HCT116 (cell line): ENCODE measurements around the gene TMEM59L. TPM values are rescaled to one million over a fixed set of nuclear protein-coding genes. Genes with fewer than 3 reads are reported as not detected.

Experiments
- ATAC-seq: fragments of 200-7000 bp; cut with Tn5 transposase; 2 replicates; pipeline ENCODE4 v1.9.1; 2020; ENCODE audit warnings: mild to moderate bottlenecking, moderate library complexity
- BruUV-seq: library from RNA; stranded (reverse); fragments of 400-500 nt; replicated peaks from 2 replicates; lab custom pipeline; 2021; lab: Mats Ljungman, UMichigan
- CTCF ChIA-PET: fragments of 300-600 bp; sonication (Branson Sonifier 250); formaldehyde crosslinking; loops from one replicate; lab custom pipeline; 2021; ENCODE audit warnings: antibody characterized with exemption; lab: Charles Lee
- POLR2A ChIA-PET: fragments of 300-600, 350-600 bp; sonication (Branson Sonifier 250); formaldehyde crosslinking; loops from one replicate; lab custom pipeline; 2021; ENCODE audit warnings: antibody characterized with exemption; lab: Charles Lee
- RAD21 ChIA-PET, 2 experiments: fragments of 300-600 bp; sonication (Branson Sonifier 250); formaldehyde crosslinking; loops; one replicate each; lab custom pipeline; 2023; ENCODE audit warnings: low total read pairs in 2 of 2; ENCODE audit not compliant: uncharacterized antibody in 2 of 2, unreplicated experiment in 2 of 2, low non-redundant PET in 1 of 2; lab: Charles Lee
- DNase-seq: peaks from one replicate; pipeline ENCODE4 v3.0.0-alpha.2; 2010; ENCODE audit warnings: low read depth, low spot score
- H2AFZ ChIP-seq: fragments of 200-600 bp; shearing (Covaris generic), sonication (generic); 2 replicates; pipeline ENCODE4 v1.6.1; 2017; ENCODE audit warnings: low read depth, mixed run types, mixed read lengths, antibody characterized with exemption, low read length; ENCODE audit not compliant: poor library complexity, severe bottlenecking
- H3K27ac ChIP-seq: 2 replicates; pipeline ENCODE4 v1.5.1; 2012; ENCODE audit warnings: low read depth, low read length
- H3K27me3 ChIP-seq: fragments of 200-600 bp; sonication (generic); 2 replicates; pipeline ENCODE4 v1.6.1; 2016; ENCODE audit warnings: mixed run types, low read length, mixed read lengths; ENCODE audit not compliant: insufficient read depth
- H3K36me3 ChIP-seq, 2 experiments: fragments of 200-500 bp in 1 of 2; fragments of 200-600 bp in 1 of 2; sonication (Bioruptor generic) in 1 of 2; sonication (generic) in 1 of 2; 2 replicates each; pipeline versions ENCODE4 v1.5.1 to v1.6.1; 2014 to 2016; ENCODE audit warnings: low read length in 2 of 2, inconsistent platforms in 1 of 2, mixed read lengths in 1 of 2, mixed run types in 1 of 2; ENCODE audit not compliant: insufficient read depth in 2 of 2, control insufficient read depth in 1 of 2
- H3K4me1 ChIP-seq, 2 experiments: fragments of 200-600 bp in 1 of 2; sonication (generic) in 1 of 2; 2 replicates each; pipeline versions ENCODE4 v1.5.1 to v1.6.1; 2012 to 2017; ENCODE audit warnings: low read length in 2 of 2, inconsistent platforms in 1 of 2, mild to moderate bottlenecking in 1 of 2, mixed read lengths in 1 of 2, mixed run types in 1 of 2, moderate library complexity in 1 of 2; ENCODE audit not compliant: insufficient read depth in 2 of 2, control insufficient read depth in 1 of 2
- H3K4me2 ChIP-seq: fragments of 200-600 bp; sonication (generic); 2 replicates; pipeline ENCODE4 v1.6.1; 2017; ENCODE audit warnings: mixed run types, low read length, mixed read lengths
- H3K4me3 ChIP-seq, 2 experiments: fragments of 200-600 bp in 1 of 2; sonication (generic) in 1 of 2; replicated peaks in 1 of 2; 2 replicates each; pipeline ENCODE4 v1.5.1; 2011 to 2016; ENCODE audit warnings: low read length in 2 of 2, control low read depth in 1 of 2, low read depth in 1 of 2, mild to moderate bottlenecking in 1 of 2, mixed read lengths in 1 of 2, mixed run types in 1 of 2
- H3K79me2 ChIP-seq: fragments of 200-600 bp; sonication (generic); 2 replicates; pipeline ENCODE4 v1.6.1; 2017; ENCODE audit warnings: mild to moderate bottlenecking, mixed run types, low read length, moderate library complexity, mixed read lengths; ENCODE audit not compliant: insufficient read depth
- H3K9ac ChIP-seq: fragments of 200-600 bp; sonication (generic); 2 replicates; pipeline ENCODE4 v1.6.1; 2016; ENCODE audit warnings: low read length, mixed read lengths
- H3K9me2 ChIP-seq: fragments of 200-600 bp; sonication (generic), shearing (Covaris generic); 2 replicates; pipeline ENCODE4 v1.6.1; 2017; ENCODE audit warnings: mixed run types, mild to moderate bottlenecking, moderate library complexity; ENCODE audit not compliant: insufficient read depth
- H3K9me3 ChIP-seq, 2 experiments: fragments of 200-500 bp in 1 of 2; fragments of 200-600 bp in 1 of 2; sonication (Bioruptor generic) in 1 of 2; sonication (generic) in 1 of 2; 2 replicates each; pipeline ENCODE4 v1.6.1; 2014 to 2017; ENCODE audit warnings: low read length in 2 of 2, mixed read lengths in 2 of 2, inconsistent platforms in 1 of 2, low read depth in 1 of 2, mild to moderate bottlenecking in 1 of 2, mixed run types in 1 of 2, moderate library complexity in 1 of 2; ENCODE audit not compliant: control insufficient read depth in 1 of 2, insufficient read depth in 1 of 2
- H4K20me1 ChIP-seq: fragments of 200-600 bp; sonication (generic), shearing (Covaris generic); 2 replicates; pipeline ENCODE4 v1.6.1; 2017; ENCODE audit warnings: mixed run types, mild to moderate bottlenecking, moderate library complexity; ENCODE audit not compliant: insufficient read depth
- CBX3 ChIP-seq: IDR thresholded peaks from 2 replicates; pipeline ENCODE4 v1.6.1; 2012; ENCODE audit warnings: low read depth
- EZH2phosphoT487 ChIP-seq: fragments of 200-600 bp; IDR thresholded peaks from 2 replicates; pipeline ENCODE4 v1.6.1; 2018; ENCODE audit warnings: antibody characterized with exemption, borderline replicate concordance
- JUND ChIP-seq: IDR thresholded peaks from 2 replicates; pipeline ENCODE4 v1.6.1; 2012
- POLR2AphosphoS5 ChIP-seq: IDR thresholded peaks from 2 replicates; pipeline ENCODE4 v1.6.1; 2011; ENCODE audit warnings: mild to moderate bottlenecking, low read depth, low read length, moderate library complexity
- RAD21 ChIP-seq: IDR thresholded peaks from 2 replicates; pipeline ENCODE4 v1.6.1; 2012; ENCODE audit warnings: low read depth, mild to moderate bottlenecking
- SIN3A ChIP-seq: IDR thresholded peaks from 2 replicates; pipeline ENCODE4 v1.6.1; 2012; ENCODE audit warnings: low read depth
- SP1 ChIP-seq: IDR thresholded peaks from 2 replicates; pipeline ENCODE4 v1.6.1; 2012; ENCODE audit warnings: low read depth
- SRF ChIP-seq: IDR thresholded peaks from 2 replicates; pipeline ENCODE4 v1.6.1; 2012; ENCODE audit warnings: low read depth
- TCF7L2 ChIP-seq: IDR thresholded peaks from 2 replicates; pipeline ENCODE4 v1.7.0; 2011; ENCODE audit warnings: borderline replicate concordance, inconsistent platforms; ENCODE audit not compliant: insufficient read depth, insufficient read length; ENCODE audit errors: extremely low read depth
- YY1 ChIP-seq: IDR thresholded peaks from 2 replicates; pipeline ENCODE4 v1.6.1; 2011; ENCODE audit warnings: low read length, low read depth, moderate library complexity, mild to moderate bottlenecking; ENCODE audit not compliant: insufficient replicate concordance; ENCODE audit errors: extremely low read depth
- ZBTB33 ChIP-seq: IDR thresholded peaks from 2 replicates; pipeline ENCODE4 v1.6.1; 2011; ENCODE audit warnings: mild to moderate bottlenecking, low read length, moderate library complexity; ENCODE audit not compliant: insufficient replicate concordance; ENCODE audit errors: extremely low read depth
- intact Hi-C: fragments of 100-400 bp; cut with micrococcal nuclease; formaldehyde crosslinking; loops from 2 replicates; pipeline ENCODE4 v1.10.0; 2022
- total RNA-seq: library from RNA; stranded (reverse); gene quantifications from one replicate; pipeline ENCODE4 v1.2.1, GENCODE V29; 2021; ENCODE audit not compliant: unreplicated experiment
- TF ChIP-seq, protein P1 (sequence below): IDR thresholded peaks from 2 replicates; pipeline ENCODE4 v1.6.1; 2012; ENCODE audit warnings: low read depth

Gene TMEM59L
- total RNA-seq, 1 experiment from 2014 or later = 14.3 TPM

GRCh38 chr19:18651300-18651699 is 38.6 kb downstream of the TMEM59L start:
- RAD21 ChIA-PET = no interaction called here
- BruUV-seq = no TSS peak
- no peak overlapping the region for H3K4me2 ChIP-seq
- H3K4me1 ChIP-seq = no peaks in the 10 kb centered on the region
- H3K27ac ChIP-seq = no peak overlapping the region
- DNase-seq = no peak
- no peaks in the 10 kb centered on the region for H3K36me3 ChIP-seq
- H3K27me3 ChIP-seq = no peaks in the 10 kb centered on the region
- peaks cover 7% of the 10 kb centered on the region; the same call in 1 of the 2 replicates for H3K79me2 ChIP-seq
- H4K20me1 ChIP-seq = no peaks in the 10 kb centered on the region
- CTCF ChIA-PET = no interaction called here
- no peak overlapping the region for H3K4me3 ChIP-seq
- H3K9me2 ChIP-seq = no peaks in the 10 kb centered on the region
- no peak for TF ChIP-seq CBX3
- TF ChIP-seq, protein P1, sequence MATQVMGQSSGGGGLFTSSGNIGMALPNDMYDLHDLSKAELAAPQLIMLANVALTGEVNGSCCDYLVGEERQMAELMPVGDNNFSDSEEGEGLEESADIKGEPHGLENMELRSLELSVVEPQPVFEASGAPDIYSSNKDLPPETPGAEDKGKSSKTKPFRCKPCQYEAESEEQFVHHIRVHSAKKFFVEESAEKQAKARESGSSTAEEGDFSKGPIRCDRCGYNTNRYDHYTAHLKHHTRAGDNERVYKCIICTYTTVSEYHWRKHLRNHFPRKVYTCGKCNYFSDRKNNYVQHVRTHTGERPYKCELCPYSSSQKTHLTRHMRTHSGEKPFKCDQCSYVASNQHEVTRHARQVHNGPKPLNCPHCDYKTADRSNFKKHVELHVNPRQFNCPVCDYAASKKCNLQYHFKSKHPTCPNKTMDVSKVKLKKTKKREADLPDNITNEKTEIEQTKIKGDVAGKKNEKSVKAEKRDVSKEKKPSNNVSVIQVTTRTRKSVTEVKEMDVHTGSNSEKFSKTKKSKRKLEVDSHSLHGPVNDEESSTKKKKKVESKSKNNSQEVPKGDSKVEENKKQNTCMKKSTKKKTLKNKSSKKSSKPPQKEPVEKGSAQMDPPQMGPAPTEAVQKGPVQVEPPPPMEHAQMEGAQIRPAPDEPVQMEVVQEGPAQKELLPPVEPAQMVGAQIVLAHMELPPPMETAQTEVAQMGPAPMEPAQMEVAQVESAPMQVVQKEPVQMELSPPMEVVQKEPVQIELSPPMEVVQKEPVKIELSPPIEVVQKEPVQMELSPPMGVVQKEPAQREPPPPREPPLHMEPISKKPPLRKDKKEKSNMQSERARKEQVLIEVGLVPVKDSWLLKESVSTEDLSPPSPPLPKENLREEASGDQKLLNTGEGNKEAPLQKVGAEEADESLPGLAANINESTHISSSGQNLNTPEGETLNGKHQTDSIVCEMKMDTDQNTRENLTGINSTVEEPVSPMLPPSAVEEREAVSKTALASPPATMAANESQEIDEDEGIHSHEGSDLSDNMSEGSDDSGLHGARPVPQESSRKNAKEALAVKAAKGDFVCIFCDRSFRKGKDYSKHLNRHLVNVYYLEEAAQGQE = no peak
- TF ChIP-seq EZH2phosphoT487 = no peak
- no peak for TF ChIP-seq POLR2AphosphoS5
- no peak for TF ChIP-seq SP1
- no peak for TF ChIP-seq YY1
- no peak for TF ChIP-seq ZBTB33
- no peak for TF ChIP-seq SIN3A
- no peak for TF ChIP-seq SRF
- TF ChIP-seq RAD21 = no peak
- no peak for TF ChIP-seq TCF7L2
- no peak for TF ChIP-seq JUND
- TF ChIP-seq, all 23 proteins: peak for 0
- POLR2A ChIA-PET = no interaction called here
- intact Hi-C loops = no loop called here
- Histone ChIP-seq H3K9me3 (no peaks in the 10 kb centered on the region), H3K9ac (no peak overlapping the region), H2AFZ (no peak overlapping the region)
- no peak for ATAC-seq
